Bronchial epithelial cell (primary cell): ENCODE data around the gene MT1B. TPM values are rescaled to one million over a fixed set of nuclear protein-coding genes. Genes with fewer than 3 reads are reported as not detected.

Source experiments
- DNase-seq: peaks from one replicate; pipeline ENCODE4 v3.0.0-alpha.2; 2010; ENCODE audit warnings: low read depth
- FAIRE-seq: peaks from 2 replicates; lab custom pipeline; 2011; peaks lifted over from hg19 to GRCh38; lab: Jason Lieb, UNC
- H3K27me3 ChIP-seq: 2 replicates; pipeline ENCODE4 v1.5.1; 2011; ENCODE audit warnings: low read length; ENCODE audit not compliant: control insufficient read depth, insufficient read depth
- H3K36me3 ChIP-seq: 2 replicates; pipeline ENCODE4 v1.5.1; 2011; ENCODE audit warnings: low read length; ENCODE audit not compliant: control insufficient read depth, insufficient read depth
- H3K4me3 ChIP-seq: 2 replicates; pipeline ENCODE4 v1.5.1; 2011; ENCODE audit warnings: mild to moderate bottlenecking, low read depth, low read length, control low read depth
- total RNA-seq: library from RNA; depleted of rRNA; stranded (reverse); fragments of >200 nt; gene quantifications from 2 replicates; pipeline ENCODE4 v1.2.1, GENCODE V29; 2014
- TF ChIP-seq, protein P1 (sequence below): IDR thresholded peaks from 2 replicates; pipeline ENCODE4 v1.5.1; 2011; ENCODE audit warnings: mild to moderate bottlenecking, moderate library complexity, low read length, control low read depth, inconsistent platforms; ENCODE audit not compliant: insufficient read depth, severe bottlenecking

MT1B gene
- total RNA-seq, 1 donor from 2014 or later, result not detected

DNA sequence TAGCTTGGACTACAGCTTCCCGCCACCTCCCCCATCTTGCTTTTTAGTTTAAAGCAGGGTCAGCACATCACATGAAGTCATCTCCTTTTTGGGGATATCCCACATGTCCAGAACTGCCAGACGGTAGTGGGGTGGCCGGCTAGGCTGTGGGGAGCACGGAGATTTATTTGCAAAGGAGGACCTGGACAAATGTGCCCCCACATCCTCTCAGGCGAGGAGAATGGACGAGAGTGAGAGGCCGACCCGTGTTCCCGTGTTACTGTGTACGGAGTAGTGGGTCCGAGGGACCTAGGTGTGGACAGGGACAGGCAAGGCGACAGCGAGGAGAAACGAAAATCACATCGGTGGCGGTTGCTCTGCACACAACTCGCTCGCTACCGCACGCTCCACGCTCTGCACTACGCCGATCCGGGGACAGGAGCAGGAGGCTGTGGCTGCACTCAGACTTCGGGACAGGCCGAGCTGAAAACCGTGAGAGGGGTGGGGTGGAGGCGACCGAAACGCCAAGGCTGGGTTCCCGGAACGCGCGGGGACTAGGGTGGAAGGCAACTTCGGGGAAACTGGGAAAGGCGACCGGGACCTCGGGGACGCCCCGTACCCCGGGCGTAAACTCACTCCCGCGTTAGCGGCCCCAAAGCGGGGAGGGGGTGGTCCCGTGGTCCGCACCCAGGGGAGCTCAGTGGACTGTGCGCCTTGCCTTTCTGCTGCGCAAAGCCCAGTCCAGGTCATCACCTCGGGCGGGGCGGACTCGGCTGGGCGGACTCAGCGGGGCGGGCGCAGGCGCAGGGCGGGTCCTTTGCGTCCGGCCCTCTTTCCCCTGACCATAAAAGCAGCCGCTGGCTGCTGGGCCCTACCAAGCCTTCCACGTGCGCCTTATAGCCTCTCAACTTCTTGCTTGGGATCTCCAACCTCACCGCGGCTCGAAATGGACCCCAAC is 13.6 kb upstream of the MT1B start, which contains the start of gene MT1A:
Gene MT1A (plus strand): TSS at position 853 of the 937 bp plus-strand sequence. CDS start 73 bp downstream, at position 926.
- Histone ChIP-seq H3K36me3 (no peaks in the 10 kb centered on the region), H3K4me3 (peak within 1 kb of the TSS; percentile 29), H3K27me3 (peaks cover 23% of the 10 kb centered on the region)
- FAIRE-seq (no peak), DNase-seq (no peak)
- TF ChIP-seq, protein P1, sequence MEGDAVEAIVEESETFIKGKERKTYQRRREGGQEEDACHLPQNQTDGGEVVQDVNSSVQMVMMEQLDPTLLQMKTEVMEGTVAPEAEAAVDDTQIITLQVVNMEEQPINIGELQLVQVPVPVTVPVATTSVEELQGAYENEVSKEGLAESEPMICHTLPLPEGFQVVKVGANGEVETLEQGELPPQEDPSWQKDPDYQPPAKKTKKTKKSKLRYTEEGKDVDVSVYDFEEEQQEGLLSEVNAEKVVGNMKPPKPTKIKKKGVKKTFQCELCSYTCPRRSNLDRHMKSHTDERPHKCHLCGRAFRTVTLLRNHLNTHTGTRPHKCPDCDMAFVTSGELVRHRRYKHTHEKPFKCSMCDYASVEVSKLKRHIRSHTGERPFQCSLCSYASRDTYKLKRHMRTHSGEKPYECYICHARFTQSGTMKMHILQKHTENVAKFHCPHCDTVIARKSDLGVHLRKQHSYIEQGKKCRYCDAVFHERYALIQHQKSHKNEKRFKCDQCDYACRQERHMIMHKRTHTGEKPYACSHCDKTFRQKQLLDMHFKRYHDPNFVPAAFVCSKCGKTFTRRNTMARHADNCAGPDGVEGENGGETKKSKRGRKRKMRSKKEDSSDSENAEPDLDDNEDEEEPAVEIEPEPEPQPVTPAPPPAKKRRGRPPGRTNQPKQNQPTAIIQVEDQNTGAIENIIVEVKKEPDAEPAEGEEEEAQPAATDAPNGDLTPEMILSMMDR, result no peak

DNA sequence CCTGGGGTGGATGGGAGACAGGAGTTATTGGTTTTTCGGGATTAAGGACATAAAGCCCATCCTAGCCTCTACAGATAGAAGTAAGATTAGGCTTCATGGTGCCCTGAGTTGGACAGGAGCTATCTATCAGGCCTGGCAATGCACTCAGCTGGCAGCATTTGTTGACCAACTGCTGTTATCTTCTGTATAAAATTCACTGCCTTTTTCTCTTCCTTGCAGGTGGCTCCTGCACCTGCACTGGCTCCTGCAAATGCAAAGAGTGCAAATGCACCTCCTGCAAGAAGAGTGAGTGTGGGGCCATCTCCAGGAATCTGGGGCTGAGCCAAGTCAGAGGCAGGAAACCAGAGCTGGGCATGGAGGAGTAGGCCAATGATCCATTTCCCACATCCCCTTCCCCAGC is 12.6 kb upstream of the MT1B start:
- DNase-seq (no peak), FAIRE-seq (no peak)
- TF ChIP-seq, protein P1, result no peak
- peaks cover 20% of the 10 kb centered on the region for H3K27me3 ChIP-seq
- no peaks in the 10 kb centered on the region for H3K36me3 ChIP-seq
- no peak overlapping the region for H3K4me3 ChIP-seq

DNA sequence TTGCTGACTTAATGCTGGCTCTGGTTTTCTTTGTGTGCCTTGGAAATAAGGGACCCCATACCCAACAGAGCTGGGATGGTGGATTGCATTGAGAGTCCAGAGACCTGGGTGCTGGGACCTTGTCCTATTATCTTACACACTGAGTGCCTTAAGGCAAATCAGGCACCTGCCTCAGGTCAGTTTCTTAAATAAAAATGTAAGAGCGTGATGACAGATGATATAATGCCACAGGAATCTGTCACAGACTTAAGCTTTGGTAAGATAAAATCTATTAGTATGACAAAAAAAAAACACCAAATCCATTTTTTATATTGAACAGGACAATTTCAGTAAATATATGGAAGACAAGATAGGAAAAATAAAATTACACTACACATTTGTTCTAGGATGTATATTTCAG is 11.6 kb upstream of the MT1B start:
- TF ChIP-seq, protein P1, result no peak
- Histone ChIP-seq H3K36me3 (no peaks in the 10 kb centered on the region), H3K4me3 (no peak overlapping the region), H3K27me3 (peaks cover 17% of the 10 kb centered on the region)
- DNase-seq (no peak), FAIRE-seq (no peak)

DNA sequence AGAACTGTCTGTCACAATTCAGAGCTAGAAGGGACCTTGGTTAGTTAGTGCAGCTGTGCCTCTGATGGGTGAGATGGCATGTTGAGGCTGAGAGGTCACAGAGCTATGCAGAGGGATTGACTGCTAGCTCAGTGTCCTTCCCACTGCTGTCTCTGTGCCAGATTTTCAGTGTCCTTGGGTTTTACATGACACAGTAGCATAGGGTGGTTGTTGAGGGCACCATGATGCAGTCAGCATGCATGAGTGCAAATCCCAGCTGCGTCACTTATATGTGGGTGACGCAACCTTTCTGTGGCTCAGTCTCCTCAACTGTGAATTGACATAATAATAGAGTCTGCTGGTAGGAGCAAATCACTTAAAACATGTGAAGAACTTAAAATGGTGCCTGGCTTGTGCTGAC is 10.5 kb upstream of the MT1B start:
- no peak for DNase-seq
- Histone ChIP-seq H3K27me3 (peaks cover 7% of the 10 kb centered on the region), H3K36me3 (no peaks in the 10 kb centered on the region), H3K4me3 (no peak overlapping the region)
- TF ChIP-seq, protein P1, result no peak
- no peak for FAIRE-seq

DNA sequence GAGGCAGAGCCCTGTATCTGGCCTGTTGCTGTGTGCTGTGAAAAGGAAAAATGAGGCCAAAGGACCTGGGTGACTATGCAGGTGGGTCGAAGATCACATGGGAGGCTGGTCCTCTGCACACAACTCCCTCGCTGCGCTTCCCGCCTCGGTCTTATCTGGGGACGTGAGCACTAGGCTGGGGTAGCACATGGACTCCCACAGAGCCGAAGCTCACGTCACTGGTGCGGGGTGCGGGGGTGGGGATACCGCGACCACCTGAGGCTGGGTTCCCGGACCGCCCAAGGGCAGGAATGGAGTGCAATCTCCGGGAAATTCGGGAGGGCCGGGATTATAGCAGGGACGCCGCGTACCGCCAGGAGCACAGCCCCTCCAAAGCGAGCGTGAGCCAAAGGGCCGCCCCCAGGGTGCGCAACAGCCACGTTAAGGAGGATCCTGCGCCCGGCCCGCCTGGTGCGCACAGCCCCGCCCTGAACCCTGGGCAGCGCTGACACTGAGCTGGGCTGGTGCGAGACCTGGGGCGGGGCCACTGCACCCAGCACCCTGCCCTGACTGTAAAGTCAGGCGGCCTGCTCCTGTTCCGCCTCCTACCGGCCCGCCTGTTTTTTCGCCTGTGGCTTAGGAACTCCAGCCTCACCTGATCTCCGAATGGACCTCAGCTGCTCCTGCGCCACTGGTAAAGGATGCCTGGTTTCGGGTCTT is 8.5 kb upstream of the MT1B start:
- Histone ChIP-seq H3K36me3 (no peaks in the 10 kb centered on the region), H3K27me3 (no peaks in the 10 kb centered on the region), H3K4me3 (peak overlapping the region; percentile 15)
- TF ChIP-seq, protein P1, result peak; percentile 61
- FAIRE-seq (no peak), DNase-seq (peak; percentile 64)
